GM12878 (cell line): ENCODE data around the gene SEC62. TPM values are rescaled to one million over a fixed set of nuclear protein-coding genes. Genes with fewer than 3 reads are reported as not detected.

Experiments
- ATAC-seq: fragments of 200-7000 bp; cut with Tn5 transposase; 3 replicates; pipeline ENCODE4 v1.9.1; 2020; ENCODE audit warnings: mild to moderate bottlenecking, moderate library complexity
- BruUV-seq: library from RNA; stranded (reverse); fragments of 400-500 nt; replicated peaks from 2 replicates; lab custom pipeline; 2021; lab: Mats Ljungman, UMichigan
- CTCF ChIA-PET: fragments of 300-600 bp; sonication (Branson Sonifier 250); formaldehyde crosslinking; extraction: SDS; loops from one replicate; lab custom pipeline; 2021; ENCODE audit warnings: inconsistent platforms; lab: Yijun Ruan, JAX
- POLR2A ChIA-PET: fragments of 350-600 bp; formaldehyde crosslinking; extraction: SDS; loops from one replicate; lab custom pipeline; 2021; ENCODE audit warnings: inconsistent platforms; lab: Charles Lee
- RAD21 ChIA-PET: fragments of 300-600 bp; sonication (Branson Sonifier 250); formaldehyde crosslinking; loops from one replicate; lab custom pipeline; 2023; ENCODE audit warnings: antibody characterized with exemption; ENCODE audit not compliant: unreplicated experiment; lab: Charles Lee
- SMC1A ChIA-PET: fragments of 300-600 bp; sonication (Branson Sonifier 250); formaldehyde crosslinking; loops from one replicate; lab custom pipeline; 2023; ENCODE audit not compliant: unreplicated experiment, uncharacterized antibody; lab: Charles Lee
- DNase-seq: peaks from one replicate; pipeline ENCODE4 v3.0.0-alpha.2; 2011; ENCODE audit warnings: low read depth, low spot score
- FAIRE-seq: peaks from 3 replicates; lab custom pipeline; 2011; peaks lifted over from hg19 to GRCh38; lab: Jason Lieb, UNC
- H2AFZ ChIP-seq: 2 replicates; pipeline ENCODE4 v1.6.0; 2011; ENCODE audit warnings: low read depth, low read length, control low read depth; ENCODE audit not compliant: control insufficient read depth
- H3K27ac ChIP-seq: 2 replicates; pipeline ENCODE4 v1.5.1; 2011; ENCODE audit warnings: control low read depth; ENCODE audit not compliant: control insufficient read depth, insufficient read depth
- H3K27me3 ChIP-seq, 2 experiments: replicated peaks in 1 of 2; 2 replicates each; pipeline versions ENCODE4 v1.6.0 to v1.6.1; 2011; ENCODE audit warnings: low read length in 1 of 2; ENCODE audit not compliant: control insufficient read depth in 2 of 2, insufficient read depth in 2 of 2
- H3K36me3 ChIP-seq, 2 experiments: 2 replicates each; pipeline ENCODE4 v1.5.1; 2011; ENCODE audit warnings: low read length in 1 of 2; ENCODE audit not compliant: control insufficient read depth in 2 of 2, insufficient read depth in 2 of 2
- H3K4me1 ChIP-seq: 2 replicates; pipeline ENCODE4 v1.6.1; 2011; ENCODE audit warnings: mild to moderate bottlenecking, low read length, moderate library complexity, mixed read lengths; ENCODE audit not compliant: control insufficient read depth, insufficient read depth
- H3K4me2 ChIP-seq: 2 replicates; pipeline ENCODE4 v1.6.0; 2011; ENCODE audit warnings: control low read depth; ENCODE audit not compliant: control insufficient read depth, insufficient read depth
- H3K4me3 ChIP-seq: fragments of 200-600 bp; sonication (generic); 2 replicates; pipeline ENCODE4 v1.5.1; 2016
- H3K79me2 ChIP-seq: 2 replicates; pipeline ENCODE4 v1.6.0; 2011; ENCODE audit warnings: low read length; ENCODE audit not compliant: control insufficient read depth, insufficient read depth
- H3K9ac ChIP-seq: 2 replicates; pipeline ENCODE4 v1.8.0; 2011; ENCODE audit warnings: low read length, control low read depth, mixed read lengths; ENCODE audit not compliant: control insufficient read depth, insufficient read depth
- H3K9me3 ChIP-seq: replicated peaks from 3 replicates; pipeline ENCODE4 v1.5.1; 2011; ENCODE audit warnings: mild to moderate bottlenecking, low read length; ENCODE audit not compliant: control insufficient read depth, insufficient read depth
- H4K20me1 ChIP-seq: 2 replicates; pipeline ENCODE4 v1.6.0; 2011; ENCODE audit not compliant: control insufficient read depth, insufficient read depth
- ASH2L ChIP-seq: fragments of 300-600, 200-600 bp; sonication (generic); IDR thresholded peaks from 2 replicates; pipeline ENCODE4 v1.6.1; 2017; ENCODE audit warnings: low read depth, mild to moderate bottlenecking, borderline replicate concordance
- CREM ChIP-seq: IDR thresholded peaks from 2 replicates; pipeline ENCODE4 v1.6.1; 2014; ENCODE audit warnings: antibody characterized with exemption, low read depth
- CUX1 ChIP-seq: IDR thresholded peaks from 2 replicates; pipeline ENCODE4 v1.6.1; 2012; ENCODE audit warnings: improper control_type of control experiment, low read depth, low read length; ENCODE audit not compliant: insufficient replicate concordance
- HCFC1 ChIP-seq: fragments of 150-350 bp; IDR thresholded peaks from 2 replicates; pipeline ENCODE4 v1.6.1; 2014; ENCODE audit warnings: low read length
- HSF1 ChIP-seq: fragments of 150-350 bp; IDR thresholded peaks from 2 replicates; pipeline ENCODE4 v1.6.1; 2014; ENCODE audit warnings: mild to moderate bottlenecking, low read depth, low read length
- NBN ChIP-seq: fragments of 450-650 bp; IDR thresholded peaks from 2 replicates; pipeline ENCODE4 v1.6.1; 2016
- PAX5 ChIP-seq: IDR thresholded peaks from 2 replicates; pipeline ENCODE4 v1.6.1; 2011; ENCODE audit warnings: low read depth, low read length, borderline replicate concordance
- PAX8 ChIP-seq: fragments of 450-650 bp; IDR thresholded peaks from 2 replicates; pipeline ENCODE4 v1.6.1; 2017; ENCODE audit warnings: mild to moderate bottlenecking, moderate library complexity
- RUNX3 ChIP-seq: IDR thresholded peaks from 2 replicates; pipeline ENCODE4 v1.6.1; 2012; ENCODE audit warnings: low read length, inconsistent platforms
- SMAD5 ChIP-seq: IDR thresholded peaks from 2 replicates; pipeline ENCODE4 v1.6.1; 2016; ENCODE audit warnings: antibody characterized with exemption, low read depth
- SUZ12 ChIP-seq: fragments of 200-600 bp; sonication (generic); IDR thresholded peaks from one replicate; pipeline ENCODE4 v1.6.1; 2018; ENCODE audit warnings: antibody characterized with exemption, mild to moderate bottlenecking; ENCODE audit not compliant: unreplicated experiment
- TBL1XR1 ChIP-seq: IDR thresholded peaks from 2 replicates; pipeline ENCODE4 v1.6.1; 2012; ENCODE audit warnings: low read depth, low read length, improper control_type of control experiment
- YY1 ChIP-seq: IDR thresholded peaks from 2 replicates; pipeline ENCODE4 v1.6.1; 2011; ENCODE audit warnings: low read depth, mild to moderate bottlenecking, low read length
- ZBTB33 ChIP-seq: fragments of 450-650 bp; IDR thresholded peaks from 2 replicates; pipeline ENCODE4 v1.6.1; 2017; ENCODE audit warnings: mild to moderate bottlenecking
- WGBS: methylation state at CpG from one replicate; pipeline ENCODE4 v1.1.6; 2016; ENCODE audit warnings: low lambda C conversion rate; ENCODE audit not compliant: insufficient replicate concordance, insufficient coverage; ENCODE audit errors: missing lambda C conversion rate; 5-methylcytosine and 5-hydroxymethylcytosine counted together
- in situ Hi-C: fragments of 300-500 bp; cut with MboI; formaldehyde crosslinking; loops from 9 replicates; pipeline ENCODE4 v1.14.3; 2018; ENCODE audit warnings: mixed read lengths
- intact Hi-C: fragments of 100-400 bp; cut with micrococcal nuclease; formaldehyde crosslinking; loops from one replicate; pipeline ENCODE4 v1.14.2; 2022; ENCODE audit not compliant: unreplicated experiment
- polyA plus RNA-seq, 11 experiments: library from polyadenylated mRNA; depleted of rRNA in 4 of 11; unstranded in 6 of 11; stranded (reverse) in 5 of 11; fragments of >200 nt; fragmentation: Nextera tagmentation in 4 of 11; fragmentation: Illumina TruSeq in 1 of 11; extraction: Ambion mirVana in 4 of 11; extraction: Trizol in 1 of 11; gene quantifications; 1 replicate in 1 of 11; 2 replicates in 10 of 11; pipeline versions ENCODE4 v1.2.1 to v1.2.3, GENCODE V29; 2011 to 2016; ENCODE audit warnings: inconsistent platforms in 2 of 11, missing spikeins in 2 of 11, low read depth in 1 of 11
- total RNA-seq, 4 experiments: library from RNA; depleted of rRNA in 3 of 4; stranded (reverse); fragments of >200 nt in 3 of 4; fragmentation: Illumina TruSeq in 1 of 4; extraction: Trizol in 1 of 4; gene quantifications; 2 replicates each; pipeline versions ENCODE4 v1.2.1 to v1.2.3, GENCODE V29; 2013 to 2021

The SEC62 gene
- total and polyA plus RNA-seq, 10 of the 15 experiments (the other 5 are each of a cell fraction or from before 2014, with no cell fraction given) = 25.6 to 270 (median 94.8) TPM

- intact Hi-C loops = loop anchor here (1.0 to 5.0 kb wide), 4 partner anchors 22 to 205 kb away; no protein-coding TSS in a partner anchor
- TSS peak; percentile 47 for BruUV-seq
- in situ Hi-C loops = no loop called here
- Histone ChIP-seq H3K9ac (peak overlapping the region; percentile 85), H3K36me3 (peaks cover 0 to 2% of the 10 kb centered on the region in 2 experiments; a peak in 1 of 4 replicates), H3K9me3 (no peaks in the 10 kb centered on the region; the same call in 2 of the 3 replicates), H2AFZ (peak overlapping the region; percentile 37), H3K4me3 (peak overlapping the region; percentile 79), H3K4me1 (peaks cover 7% of the 10 kb centered on the region; the same call in 1 of the 2 replicates), H3K4me2 (peak overlapping the region; percentile 83), H4K20me1 (no peaks in the 10 kb centered on the region; the same call in 1 of the 2 replicates), H3K27me3 (no peaks in the 10 kb centered on the region), H3K27ac (peak overlapping the region; percentile 91), H3K79me2 (peaks cover 70% of the 10 kb centered on the region)
- FAIRE-seq = no peak
- POLR2A ChIA-PET = interaction anchor here (0.8 to 5.8 kb wide), 15 partner anchors 9 to 197 kb away, joined by 3 to 37 read pairs (median 5); partner anchors contain the start of gene ACTRT3
- DNase-seq = no peak
- 8% methylated on average over 24 of the region's 44 CpGs for WGBS
- CTCF ChIA-PET = interaction anchor here (0.5 to 6.6 kb wide), 22 partner anchors 8 to 209 kb away, joined by 3 to 81 read pairs (median 6); no protein-coding TSS in a partner anchor
- peak; percentile 71 for ATAC-seq
- SMC1A ChIA-PET = interaction anchor here (0.6 to 9.1 kb wide), 20 partner anchors 8 to 206 kb away, joined by 3 to 174 read pairs (median 4); no protein-coding TSS in a partner anchor
- RAD21 ChIA-PET = interaction anchor here (0.6 to 8.3 kb wide), 18 partner anchors 13 to 478 kb away, joined by 3 to 123 read pairs (median 3); partner anchors contain the start of gene ACTRT3
- no peak for TF ChIP-seq SUZ12
- TF ChIP-seq ZBTB33 = no peak
- TF ChIP-seq CUX1 = no peak
- no peak for TF ChIP-seq HCFC1
- 0 out of 2 replicates have a peak, but pooled peaks have one; percentile 0 for TF ChIP-seq PAX5
- TF ChIP-seq SMAD5 = no peak
- TF ChIP-seq YY1 = no peak
- TF ChIP-seq HSF1 = no peak
- TF ChIP-seq ASH2L = no peak
- TF ChIP-seq TBL1XR1 = 0 out of 2 replicates have a peak, but pooled peaks have one; percentile 4
- TF ChIP-seq PAX8 = no peak
- TF ChIP-seq NBN = no peak
- no peak for TF ChIP-seq CREM
- 0 out of 2 replicates have a peak, but pooled peaks have one; percentile 7 for TF ChIP-seq RUNX3
Observed at GRCh38 chr3:169966951-169967915, 626 bp downstream of the SEC62 start.
